KMS-11 (cell line): ENCODE data around the gene KRT6A.

Experiments
- H2AFZ ChIP-seq: fragments of 200-600 bp; sonication (generic); 2 replicates; pipeline ENCODE4 v1.6.1; 2016; ENCODE audit warnings: antibody characterized with exemption, mixed run types, low read depth
- H3K27ac ChIP-seq: fragments of 200-600 bp; sonication (generic); 2 replicates; pipeline ENCODE4 v1.6.1; 2016; ENCODE audit warnings: mild to moderate bottlenecking, mixed run types
- H3K27me3 ChIP-seq: fragments of 200-600 bp; sonication (generic); 2 replicates; pipeline ENCODE4 v1.6.1; 2017; ENCODE audit warnings: mild to moderate bottlenecking, low read depth, mixed run types, moderate library complexity; ENCODE audit not compliant: insufficient read depth
- H3K36me3 ChIP-seq: fragments of 200-600 bp; sonication (generic); 2 replicates; pipeline ENCODE4 v1.6.1; 2017; ENCODE audit warnings: mild to moderate bottlenecking, mixed run types; ENCODE audit not compliant: insufficient read depth
- H3K4me1 ChIP-seq: fragments of 200-600 bp; sonication (generic); 2 replicates; pipeline ENCODE4 v1.6.1; 2016; ENCODE audit warnings: mild to moderate bottlenecking, low read depth, mixed run types; ENCODE audit not compliant: poor library complexity, severe bottlenecking
- H3K4me2 ChIP-seq: fragments of 200-600 bp; sonication (generic); 2 replicates; pipeline ENCODE4 v1.7.0; 2016; ENCODE audit warnings: mild to moderate bottlenecking, mixed run types
- H3K4me3 ChIP-seq: fragments of 200-600 bp; sonication (generic); IDR thresholded peaks from 2 replicates; pipeline ENCODE4 v1.6.1; 2017; ENCODE audit warnings: low read depth, low read length, mixed read lengths; ENCODE audit not compliant: insufficient read depth
- H3K79me2 ChIP-seq: fragments of 200-600 bp; sonication (generic); 2 replicates; pipeline ENCODE4 v1.6.1; 2016; ENCODE audit warnings: low read depth, mixed run types; ENCODE audit not compliant: insufficient read depth
- H3K9ac ChIP-seq: fragments of 200-600 bp; sonication (generic); 2 replicates; pipeline ENCODE4 v1.6.1; 2016; ENCODE audit warnings: mild to moderate bottlenecking, mixed run types
- H4K20me1 ChIP-seq: fragments of 200-600 bp; sonication (generic); 2 replicates; pipeline ENCODE4 v1.6.1; 2016; ENCODE audit warnings: mild to moderate bottlenecking, mixed run types; ENCODE audit not compliant: insufficient read depth
- CTCF ChIP-seq: fragments of 200-600 bp; sonication (generic); conservative IDR thresholded peaks from 2 replicates; pipeline ENCODE4 v1.6.1; 2017; ENCODE audit warnings: low read depth, mild to moderate bottlenecking, antibody characterized with exemption, low read length, moderate library complexity, mixed read lengths

Gene KRT6A

GRCh38 chr12:52521175-52521567 is 28.1 kb upstream of the KRT6A start:
- Histone ChIP-seq H3K79me2 (no peaks in the 10 kb centered on the region), H2AFZ (no peak overlapping the region), H3K27me3 (peaks cover 20% of the 10 kb centered on the region; the same call in 1 of the 2 replicates), H3K27ac (no peak overlapping the region), H4K20me1 (no peaks in the 10 kb centered on the region), H3K9ac (no peak overlapping the region), H3K36me3 (no peaks in the 10 kb centered on the region), H3K4me1 (no peaks in the 10 kb centered on the region), H3K4me3 (no peak overlapping the region), H3K4me2 (no peak overlapping the region)
- TF ChIP-seq CTCF: no peak

- no peak within 1 kb of the TSS for H3K4me3 ChIP-seq
Measured at GRCh38 chr12:52519826-52520662, 27.0 kb upstream of the KRT6A start, which contains the start of gene KRT5. Gene KRT5, minus strand, starts transcription at chr12:52520394. Its CDS starts 98 bp downstream, at chr12:52520296.

GRCh38 chr12:52519387-52519703 is 26.3 kb upstream of the KRT6A start:
- H3K27me3 ChIP-seq: peaks cover 20% of the 10 kb centered on the region; the same call in 1 of the 2 replicates
- no peaks in the 10 kb centered on the region for H3K4me1 ChIP-seq
- H3K4me2 ChIP-seq: no peak overlapping the region
- no peaks in the 10 kb centered on the region for H3K79me2 ChIP-seq
- no peak for TF ChIP-seq CTCF
- no peaks in the 10 kb centered on the region for H4K20me1 ChIP-seq
- H3K36me3 ChIP-seq: no peaks in the 10 kb centered on the region
- no peak overlapping the region for H3K27ac ChIP-seq
- no peak overlapping the region for H3K9ac ChIP-seq
- no peak overlapping the region for H3K4me3 ChIP-seq
- H2AFZ ChIP-seq: no peak overlapping the region

More at GRCh38 chr12:52519826-52520662, 27.0 kb upstream of the KRT6A start, which contains the start of gene KRT5:
- Histone ChIP-seq H3K36me3 (no peaks in the 10 kb centered on the region), H3K27me3 (peaks cover 20% of the 10 kb centered on the region; the same call in 1 of the 2 replicates), H3K9ac (no peak within 1 kb of the TSS), H4K20me1 (no peaks in the 10 kb centered on the region), H3K4me1 (no peaks in the 10 kb centered on the region), H3K27ac (no peak within 1 kb of the TSS), H3K4me2 (no peak within 1 kb of the TSS), H3K79me2 (no peaks in the 10 kb centered on the region), H2AFZ (no peak within 1 kb of the TSS)
- TF ChIP-seq CTCF: no peak

- no peak overlapping the region for H3K27ac ChIP-seq
- no peak overlapping the region for H3K9ac ChIP-seq
- H4K20me1 ChIP-seq: no peaks in the 10 kb centered on the region
- TF ChIP-seq CTCF: no peak
- H3K27me3 ChIP-seq: peaks cover 15% of the 10 kb centered on the region; the same call in 1 of the 2 replicates
- no peaks in the 10 kb centered on the region for H3K36me3 ChIP-seq
- H3K4me2 ChIP-seq: no peak overlapping the region
- no peak overlapping the region for H2AFZ ChIP-seq
- H3K4me1 ChIP-seq: no peaks in the 10 kb centered on the region
- H3K4me3 ChIP-seq: no peak overlapping the region
- H3K79me2 ChIP-seq: no peaks in the 10 kb centered on the region
Measured at GRCh38 chr12:52518574-52519386, 25.7 kb upstream of the KRT6A start.
